Measurements from ENCODE around the gene ENOX1.

ENOX1 gene

GRCh38 chr13:43360892-43361610, 425.7 kb downstream of the ENOX1 start:
- DNase-seq: no peak
- WGBS (ENCODE audit: extremely low coverage, insufficient coverage, insufficient read length): no CpG with 5 or more reads among the region's 6 CpGs
- H4K8ac ChIP-seq (ENCODE audit: low read depth, low read length): no peak overlapping the region
- no peak overlapping the region for H3K4me2 ChIP-seq (ENCODE audit: low read length)
- no peak overlapping the region for H3K9ac ChIP-seq (ENCODE audit: low read length)
- no peaks in the 10 kb centered on the region for H3K79me1 ChIP-seq (ENCODE audit: low read length)
- H2BK12ac ChIP-seq (ENCODE audit: low read length): no peak overlapping the region
- no peaks in the 10 kb centered on the region for H3K79me2 ChIP-seq (ENCODE audit: control insufficient read depth, insufficient read depth, low read length, poor library complexity)
- no peak overlapping the region for H3K18ac ChIP-seq (ENCODE audit: low read length)
- H2AK5ac ChIP-seq (ENCODE audit: low read length): no peak overlapping the region
- H3K27me3 ChIP-seq (ENCODE audit: insufficient read depth, low read length): no peaks in the 10 kb centered on the region
- no peak overlapping the region for H3K23ac ChIP-seq (ENCODE audit: low read length)
- no peak overlapping the region for H2BK120ac ChIP-seq (ENCODE audit: insufficient read depth, low read length, poor library complexity)
- no peak overlapping the region for H2AFZ ChIP-seq (ENCODE audit: insufficient read depth, low read length, poor library complexity)
- no peak overlapping the region for H3K27ac ChIP-seq (ENCODE audit: low read depth, low read length)
- no peak overlapping the region for H4K12ac ChIP-seq (ENCODE audit: low read depth, low read length)
- no peak overlapping the region for H3K14ac ChIP-seq (ENCODE audit: low read length)
- H3K4me1 ChIP-seq (ENCODE audit: control insufficient read depth in 1 of 2, insufficient read depth in 2 of 2, low read length in 2 of 2): peaks cover 0 to 5% of the 10 kb centered on the region in 2 experiments
- H3K9me3 ChIP-seq (ENCODE audit: insufficient read depth, low read depth, low read length): no peaks in the 10 kb centered on the region
- H3K36me3 ChIP-seq (ENCODE audit: control insufficient read depth in 1 of 2, insufficient read depth in 2 of 2, low read length in 2 of 2): no peaks in the 10 kb centered on the region
- no peak overlapping the region for H3K4ac ChIP-seq (ENCODE audit: low read depth, low read length)
- no peak overlapping the region for H3K4me3 ChIP-seq (ENCODE audit: low read depth, low read length)
- no peak overlapping the region for H4K91ac ChIP-seq (ENCODE audit: low read depth, low read length)
- H2BK5ac ChIP-seq (ENCODE audit: low read depth, low read length, poor library complexity): no peak overlapping the region

DNA sequence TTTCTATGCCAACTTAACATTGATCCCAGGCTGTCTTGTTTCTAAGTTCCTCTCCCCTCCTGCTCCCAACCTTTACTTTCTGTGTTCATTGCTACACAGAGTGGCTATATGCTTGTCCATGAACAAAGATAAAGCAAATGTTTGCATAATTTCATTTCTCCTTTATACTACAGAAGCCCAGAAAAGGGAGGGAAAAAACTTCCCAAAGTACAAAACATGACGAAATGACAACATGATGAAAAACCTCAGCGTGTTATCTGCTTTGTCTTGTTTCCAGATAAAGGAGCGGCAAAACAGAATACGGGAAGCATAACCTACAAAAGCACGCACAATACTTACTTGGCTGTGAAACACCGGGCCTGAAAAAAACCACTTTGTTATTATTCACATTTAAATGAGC, 426.6 kb downstream of the ENOX1 start:
- Histone ChIP-seq H3K79me2 (ENCODE audit: control insufficient read depth, insufficient read depth, low read length, poor library complexity) (no peaks in the 10 kb centered on the region), H4K8ac (ENCODE audit: low read depth, low read length) (no peak overlapping the region), H4K12ac (ENCODE audit: low read depth, low read length) (no peak overlapping the region), H3K23ac (ENCODE audit: low read length) (no peak overlapping the region), H3K27me3 (ENCODE audit: insufficient read depth, low read length) (no peaks in the 10 kb centered on the region), H2BK5ac (ENCODE audit: low read depth, low read length, poor library complexity) (no peak overlapping the region), H2AK5ac (ENCODE audit: low read length) (no peak overlapping the region), H3K4me1 (ENCODE audit: control insufficient read depth in 1 of 2, insufficient read depth in 2 of 2, low read length in 2 of 2) (no peaks in the 10 kb centered on the region), H3K9ac (ENCODE audit: low read length) (no peak overlapping the region), H3K4me2 (ENCODE audit: low read length) (no peak overlapping the region), H3K9me3 (ENCODE audit: insufficient read depth, low read depth, low read length) (no peaks in the 10 kb centered on the region), H3K79me1 (ENCODE audit: low read length) (no peaks in the 10 kb centered on the region), H4K91ac (ENCODE audit: low read depth, low read length) (no peak overlapping the region), H3K18ac (ENCODE audit: low read length) (no peak overlapping the region), H2AFZ (ENCODE audit: insufficient read depth, low read length, poor library complexity) (no peak overlapping the region), H3K27ac (ENCODE audit: low read depth, low read length) (no peak overlapping the region), H3K36me3 (ENCODE audit: control insufficient read depth in 1 of 2, insufficient read depth in 2 of 2, low read length in 2 of 2) (no peaks in the 10 kb centered on the region), H3K4ac (ENCODE audit: low read depth, low read length) (no peak overlapping the region), H3K4me3 (ENCODE audit: low read depth, low read length) (no peak overlapping the region), H2BK12ac (ENCODE audit: low read length) (no peak overlapping the region), H2BK120ac (ENCODE audit: insufficient read depth, low read length, poor library complexity) (no peak overlapping the region), H3K14ac (ENCODE audit: low read length) (no peak overlapping the region)
- no peak for DNase-seq
- WGBS (ENCODE audit: extremely low coverage, insufficient coverage, insufficient read length): no CpG with 5 or more reads among the region's 6 CpGs

DNA sequence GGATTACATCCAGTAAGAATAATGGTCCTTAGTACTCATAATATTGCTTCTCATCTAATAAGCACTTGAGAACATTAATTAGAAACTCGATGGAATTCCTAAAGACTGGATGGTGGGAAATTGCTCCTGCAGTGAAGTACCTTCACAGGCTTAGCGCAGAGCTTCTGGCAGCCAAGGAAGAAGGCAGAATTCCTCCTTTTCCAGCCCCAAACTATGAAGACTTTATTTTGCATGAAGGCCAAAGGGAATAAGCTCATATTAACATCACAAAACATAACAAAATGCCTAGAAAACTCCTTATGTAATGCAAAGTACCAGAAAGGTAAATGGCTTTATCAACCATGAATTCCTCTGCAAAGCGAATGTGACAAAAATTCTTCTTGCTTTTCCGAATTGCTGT, 427.2 kb downstream of the ENOX1 start:
- Histone ChIP-seq H4K8ac (ENCODE audit: low read depth, low read length) (no peak overlapping the region), H3K4me1 (ENCODE audit: control insufficient read depth in 1 of 2, insufficient read depth in 2 of 2, low read length in 2 of 2) (no peaks in the 10 kb centered on the region), H3K27me3 (ENCODE audit: insufficient read depth, low read length) (no peaks in the 10 kb centered on the region), H2BK5ac (ENCODE audit: low read depth, low read length, poor library complexity) (no peak overlapping the region), H3K79me2 (ENCODE audit: control insufficient read depth, insufficient read depth, low read length, poor library complexity) (no peaks in the 10 kb centered on the region), H2AFZ (ENCODE audit: insufficient read depth, low read length, poor library complexity) (no peak overlapping the region), H3K36me3 (ENCODE audit: control insufficient read depth in 1 of 2, insufficient read depth in 2 of 2, low read length in 2 of 2) (no peaks in the 10 kb centered on the region), H3K9me3 (ENCODE audit: insufficient read depth, low read depth, low read length) (no peaks in the 10 kb centered on the region), H3K4me3 (ENCODE audit: low read depth, low read length) (no peak overlapping the region), H2AK5ac (ENCODE audit: low read length) (no peak overlapping the region), H2BK12ac (ENCODE audit: low read length) (no peak overlapping the region), H4K12ac (ENCODE audit: low read depth, low read length) (no peak overlapping the region), H3K18ac (ENCODE audit: low read length) (no peak overlapping the region), H4K91ac (ENCODE audit: low read depth, low read length) (no peak overlapping the region), H3K4ac (ENCODE audit: low read depth, low read length) (no peak overlapping the region), H3K4me2 (ENCODE audit: low read length) (no peak overlapping the region), H2BK120ac (ENCODE audit: insufficient read depth, low read length, poor library complexity) (no peak overlapping the region), H3K23ac (ENCODE audit: low read length) (no peak overlapping the region), H3K79me1 (ENCODE audit: low read length) (no peaks in the 10 kb centered on the region), H3K27ac (ENCODE audit: low read depth, low read length) (no peak overlapping the region), H3K9ac (ENCODE audit: low read length) (no peak overlapping the region), H3K14ac (ENCODE audit: low read length) (no peak overlapping the region)
- DNase-seq: no peak
- WGBS (ENCODE audit: extremely low coverage, insufficient coverage, insufficient read length): no CpG with 5 or more reads among the region's 4 CpGs

DNA sequence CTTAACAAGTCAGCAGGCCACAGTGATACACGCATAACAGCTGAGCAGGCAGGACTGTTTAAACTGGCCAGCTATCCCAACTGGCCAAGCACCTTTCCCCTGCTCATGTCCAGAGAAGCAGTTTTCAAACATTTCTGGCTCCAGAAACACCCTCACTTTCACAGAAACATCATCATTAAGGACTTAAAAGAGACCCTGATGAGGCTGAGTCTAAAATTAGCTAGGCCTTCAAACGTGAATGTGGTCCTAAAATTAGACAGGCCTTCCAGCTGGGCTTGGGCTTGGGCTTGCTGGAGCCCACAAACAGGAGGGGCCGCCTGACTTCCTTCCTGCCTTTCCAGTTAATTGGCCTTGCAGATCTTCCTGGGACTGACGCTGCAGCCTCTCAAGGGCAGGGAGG, 429.2 kb downstream of the ENOX1 start:
- H2AFZ ChIP-seq (ENCODE audit: insufficient read depth, low read length, poor library complexity): no peak overlapping the region

More for the DNA sequence above, 429.2 kb downstream of the ENOX1 start:
- Histone ChIP-seq H3K18ac (ENCODE audit: low read length) (no peak overlapping the region), H3K79me2 (ENCODE audit: control insufficient read depth, insufficient read depth, low read length, poor library complexity) (no peaks in the 10 kb centered on the region), H3K4ac (ENCODE audit: low read depth, low read length) (no peak overlapping the region), H4K8ac (ENCODE audit: low read depth, low read length) (no peak overlapping the region), H3K27me3 (ENCODE audit: insufficient read depth, low read length) (no peaks in the 10 kb centered on the region), H3K14ac (ENCODE audit: low read length) (no peak overlapping the region), H3K36me3 (ENCODE audit: control insufficient read depth in 1 of 2, insufficient read depth in 2 of 2, low read length in 2 of 2) (no peaks in the 10 kb centered on the region), H3K23ac (ENCODE audit: low read length) (no peak overlapping the region), H3K9ac (ENCODE audit: low read length) (no peak overlapping the region), H3K4me2 (ENCODE audit: low read length) (no peak overlapping the region), H2AK5ac (ENCODE audit: low read length) (no peak overlapping the region), H2BK120ac (ENCODE audit: insufficient read depth, low read length, poor library complexity) (no peak overlapping the region), H3K4me3 (ENCODE audit: low read depth, low read length) (no peak overlapping the region), H2BK12ac (ENCODE audit: low read length) (no peak overlapping the region), H3K27ac (ENCODE audit: low read depth, low read length) (no peak overlapping the region), H2BK5ac (ENCODE audit: low read depth, low read length, poor library complexity) (no peak overlapping the region), H4K91ac (ENCODE audit: low read depth, low read length) (no peak overlapping the region), H3K4me1 (ENCODE audit: control insufficient read depth in 1 of 2, insufficient read depth in 2 of 2, low read length in 2 of 2) (no peaks in the 10 kb centered on the region), H3K9me3 (ENCODE audit: insufficient read depth, low read depth, low read length) (no peaks in the 10 kb centered on the region), H3K79me1 (ENCODE audit: low read length) (no peaks in the 10 kb centered on the region), H4K12ac (ENCODE audit: low read depth, low read length) (no peak overlapping the region)
- WGBS (ENCODE audit: extremely low coverage, insufficient coverage, insufficient read length): no CpG with 5 or more reads among the region's 4 CpGs
- DNase-seq: no peak
